Spleen (tissue), 11 donors: ENCODE measurements around the gene NEXMIF. TPM values are rescaled to one million over a fixed set of nuclear protein-coding genes. Genes with fewer than 3 reads are reported as not detected.

ENCODE experiments used
- DNase-seq: peaks from one replicate; pipeline ENCODE4 v3.0.0-alpha.2; 2020
- H3K27ac ChIP-seq, 8 donors: fragments of 200-600 bp; sonication (generic) in 7 of 8; 1 replicate in 4 of 8; 2 replicates in 4 of 8; pipeline versions ENCODE4 v1.5.0 to v1.8.0; 2016 to 2021; ENCODE audit warnings: inconsistent platforms in 4 of 8, mild to moderate bottlenecking in 4 of 8, moderate library complexity in 1 of 8
- H3K27me3 ChIP-seq, 7 donors: fragments of 200-600 bp; sonication (generic) in 6 of 7; replicated peaks in 1 of 7; 1 replicate in 4 of 7; 2 replicates in 3 of 7; pipeline versions ENCODE4 v1.5.0 to v1.8.0; 2016 to 2021; ENCODE audit warnings: inconsistent platforms in 3 of 7, mild to moderate bottlenecking in 1 of 7
- H3K36me3 ChIP-seq, 6 donors: fragments of 200-600 bp; sonication (generic) in 5 of 6; 1 replicate in 4 of 6; 2 replicates in 2 of 6; pipeline versions ENCODE4 v1.5.0 to v1.8.0; 2016 to 2021; ENCODE audit warnings: inconsistent platforms in 2 of 6
- H3K4me1 ChIP-seq, 6 donors: fragments of 200-600 bp; sonication (generic) in 5 of 6; 1 replicate in 3 of 6; 2 replicates in 3 of 6; pipeline versions ENCODE4 v1.5.0 to v1.8.0; 2016 to 2021; ENCODE audit warnings: inconsistent platforms in 3 of 6
- H3K4me3 ChIP-seq, 8 donors: fragments of 200-600 bp; sonication (generic) in 7 of 8; 1 replicate in 4 of 8; 2 replicates in 4 of 8; pipeline versions ENCODE4 v1.5.0 to v1.8.0; 2016 to 2021; ENCODE audit warnings: inconsistent platforms in 4 of 8, mild to moderate bottlenecking in 4 of 8, moderate library complexity in 2 of 8
- H3K9me3 ChIP-seq, 8 donors: fragments of 200-600 bp; sonication (generic) in 7 of 8; 1 replicate in 4 of 8; 2 replicates in 4 of 8; pipeline versions ENCODE4 v1.5.0 to v1.8.0; 2016 to 2021; ENCODE audit warnings: inconsistent platforms in 4 of 8
- POLR2A ChIP-seq, 3 donors: fragments of 450-650 bp; IDR thresholded peaks; one replicate each; pipeline ENCODE4 v1.5.1; 2017; ENCODE audit warnings: antibody characterized with exemption in 3 of 3, mild to moderate bottlenecking in 1 of 3
- POLR2AphosphoS5 ChIP-seq, 3 donors: sonication (generic); formaldehyde crosslinking; IDR thresholded peaks; one replicate each; pipeline ENCODE4 v1.5.1; 2017; ENCODE audit warnings: antibody characterized with exemption in 3 of 3
- WGBS, 5 donors: extraction: QIAGEN DNeasy Blood & Tissue Kit in 3 of 5; methylation state at CpG; one replicate each; pipeline versions ENCODE4 v1.1.5 to v1.1.7; 2013 to 2018; 5-methylcytosine and 5-hydroxymethylcytosine counted together
- intact Hi-C: fragments of 100-400 bp; cut with DNase I; formaldehyde crosslinking; loops from one replicate; pipeline ENCODE4 v1.15.0; 2023; ENCODE audit warnings: low total_unique reads
- polyA plus RNA-seq, 3 donors: library from polyadenylated mRNA; stranded (reverse); fragments of 200-250 nt; gene quantifications; one replicate each; pipeline ENCODE4 v1.2.1, GENCODE V29; 2013
- total RNA-seq, 7 donors: library from RNA; depleted of rRNA in 3 of 7; stranded (reverse); fragments of >200 nt in 3 of 7; fragmentation: NEBNext Ultra II Directional in 4 of 7; extraction: Animal tissue kit (Norgen Biotek cat#: 25700) in 4 of 7; gene quantifications; one replicate each; pipeline versions ENCODE4 v1.1.0 to v1.2.1, GENCODE V29; 2016 to 2021
- TF ChIP-seq, protein P1 (sequence below), 11 experiments: fragments of 200-600 bp in 7 of 11; fragments of 450-650 bp in 4 of 11; sonication (generic) in 4 of 11; IDR thresholded peaks in 8 of 11; conservative IDR thresholded peaks in 3 of 11; 1 replicate in 7 of 11; 2 replicates in 4 of 11; pipeline versions ENCODE4 v1.4.0 to v1.8.0; 2016 to 2021; ENCODE audit warnings: antibody characterized with exemption in 11 of 11, inconsistent platforms in 4 of 11, mild to moderate bottlenecking in 1 of 11
- donor health status: healthy with polysubstance abuse.
- donor health status: DM: no; HTN: no; CAD: no; lungs with moderate emphysema.
- donor health status: DM: no; HTN: no; CAD: no.
- donor health status: Bipolar disorder and iron deficiency.
- donor health status: healthy.
- donor health status: DM: no; HTN: no; CAD: no.
- donor health status: DM: yes; HTN: yes; CAD: no.

NEXMIF gene
- total and polyA plus RNA-seq, 10 donors = 0.05 to 1.3 (median 0.86) TPM

DNA sequence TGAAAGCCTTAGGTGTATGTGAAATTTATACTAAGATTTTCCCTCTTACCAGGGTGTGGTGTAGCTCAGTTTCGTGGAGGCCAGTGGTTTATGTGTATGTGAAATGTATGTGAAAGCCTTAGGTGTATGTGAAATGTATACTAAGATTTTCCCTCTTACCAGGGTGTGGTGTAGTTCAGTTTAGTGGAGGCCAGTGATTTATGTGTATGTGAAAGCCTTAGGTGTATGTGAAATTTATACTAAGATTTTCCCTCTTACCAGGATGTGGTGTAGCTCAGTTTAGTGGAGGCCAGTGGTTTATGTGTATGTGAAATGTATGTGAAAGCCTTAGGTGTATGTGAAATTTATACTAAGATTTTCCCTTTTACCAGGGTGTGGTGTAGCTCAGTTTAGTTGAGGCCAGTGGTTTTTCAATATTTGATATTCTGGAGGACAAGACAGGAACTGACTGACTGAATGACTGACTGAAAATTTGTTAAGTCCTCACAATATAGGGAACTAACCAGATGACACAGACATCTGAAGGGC, 143.7 kb downstream of the NEXMIF start:
- no peak for TF ChIP-seq POLR2AphosphoS5 (IDR thresholded peaks at IDR 0.05)
- TF ChIP-seq POLR2A (IDR thresholded peaks at IDR 0.05) = no peak
- TF ChIP-seq, protein P1, sequence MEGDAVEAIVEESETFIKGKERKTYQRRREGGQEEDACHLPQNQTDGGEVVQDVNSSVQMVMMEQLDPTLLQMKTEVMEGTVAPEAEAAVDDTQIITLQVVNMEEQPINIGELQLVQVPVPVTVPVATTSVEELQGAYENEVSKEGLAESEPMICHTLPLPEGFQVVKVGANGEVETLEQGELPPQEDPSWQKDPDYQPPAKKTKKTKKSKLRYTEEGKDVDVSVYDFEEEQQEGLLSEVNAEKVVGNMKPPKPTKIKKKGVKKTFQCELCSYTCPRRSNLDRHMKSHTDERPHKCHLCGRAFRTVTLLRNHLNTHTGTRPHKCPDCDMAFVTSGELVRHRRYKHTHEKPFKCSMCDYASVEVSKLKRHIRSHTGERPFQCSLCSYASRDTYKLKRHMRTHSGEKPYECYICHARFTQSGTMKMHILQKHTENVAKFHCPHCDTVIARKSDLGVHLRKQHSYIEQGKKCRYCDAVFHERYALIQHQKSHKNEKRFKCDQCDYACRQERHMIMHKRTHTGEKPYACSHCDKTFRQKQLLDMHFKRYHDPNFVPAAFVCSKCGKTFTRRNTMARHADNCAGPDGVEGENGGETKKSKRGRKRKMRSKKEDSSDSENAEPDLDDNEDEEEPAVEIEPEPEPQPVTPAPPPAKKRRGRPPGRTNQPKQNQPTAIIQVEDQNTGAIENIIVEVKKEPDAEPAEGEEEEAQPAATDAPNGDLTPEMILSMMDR (IDR thresholded peaks at IDR 0.05 in 8 of 11, conservative IDR thresholded peaks at IDR 0.05 in 3 of 11) = no peak
- H3K27ac ChIP-seq = no peak overlapping the region
- WGBS, 5 donors = 46 to 75% (median 56%) methylated on average over 1 of the region's 1 CpG
- no peaks in the 10 kb centered on the region for H3K27me3 ChIP-seq
- no peaks in the 10 kb centered on the region for H3K36me3 ChIP-seq
- H3K9me3 ChIP-seq = no peaks in the 10 kb centered on the region
- no peak overlapping the region for H3K4me3 ChIP-seq
- no peaks in the 10 kb centered on the region for H3K4me1 ChIP-seq
- DNase-seq = no peak
- intact Hi-C loops = no loop called here

DNA sequence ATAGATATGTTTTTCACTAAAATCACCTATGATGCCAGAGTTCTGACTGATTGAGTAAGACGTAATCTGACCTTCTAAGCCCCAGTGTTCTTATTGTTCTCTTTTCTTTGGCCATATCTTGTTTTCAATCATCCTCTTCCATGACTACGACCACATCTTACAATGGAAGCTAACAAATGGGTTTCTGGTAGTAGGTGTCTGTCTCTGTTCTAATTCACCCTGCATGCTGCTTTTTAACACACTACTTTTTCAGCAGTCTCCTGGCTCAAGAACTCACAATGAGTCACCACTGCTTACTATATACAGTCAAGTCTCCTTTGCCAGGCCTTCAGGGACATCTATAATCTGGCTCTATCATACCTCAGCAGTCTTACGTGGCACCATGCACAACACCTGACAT, 146.1 kb downstream of the NEXMIF start:
- no peak for DNase-seq
- TF ChIP-seq POLR2AphosphoS5 (IDR thresholded peaks at IDR 0.05) = no peak
- no peak for TF ChIP-seq POLR2A (IDR thresholded peaks at IDR 0.05)
- TF ChIP-seq, protein P1 (IDR thresholded peaks at IDR 0.05 in 8 of 11, conservative IDR thresholded peaks at IDR 0.05 in 3 of 11) = no peak
- Histone ChIP-seq H3K4me3 (no peak overlapping the region), H3K27ac (no peak overlapping the region), H3K4me1 (no peaks in the 10 kb centered on the region), H3K9me3 (no peaks in the 10 kb centered on the region), H3K36me3 (no peaks in the 10 kb centered on the region), H3K27me3 (no peaks in the 10 kb centered on the region)
- WGBS, 5 donors = 65 to 87% (median 83%) methylated on average over 3 of the region's 3 CpGs
- intact Hi-C loops = no loop called here

DNA sequence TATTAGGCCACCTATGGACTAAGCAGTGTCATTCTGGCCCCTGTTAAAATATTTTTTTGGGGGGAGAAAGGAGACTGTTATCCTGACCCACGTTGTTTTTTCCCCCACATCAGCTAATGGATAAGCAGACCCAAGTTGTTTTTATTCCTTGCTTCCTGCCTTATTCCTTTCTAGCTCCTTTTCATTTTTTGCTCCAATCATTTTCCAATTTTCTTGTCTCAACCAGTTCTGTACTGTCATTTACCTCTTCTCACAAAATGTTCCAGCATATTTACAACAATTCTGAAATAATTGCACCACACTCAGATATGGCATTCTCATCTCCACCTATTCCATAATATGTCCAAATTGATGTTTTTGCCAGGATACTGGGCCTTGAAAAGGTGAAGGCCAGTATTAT, 150.3 kb downstream of the NEXMIF start:
- no peak overlapping the region for H3K27ac ChIP-seq
- no peaks in the 10 kb centered on the region for H3K36me3 ChIP-seq
- TF ChIP-seq, protein P1 (IDR thresholded peaks at IDR 0.05 in 8 of 11, conservative IDR thresholded peaks at IDR 0.05 in 3 of 11) = no peak
- TF ChIP-seq POLR2AphosphoS5 (IDR thresholded peaks at IDR 0.05) (no peak), POLR2A (IDR thresholded peaks at IDR 0.05) (no peak)
- no peak overlapping the region for H3K4me3 ChIP-seq
- no peaks in the 10 kb centered on the region for H3K9me3 ChIP-seq
- intact Hi-C loops = no loop called here
- no peaks in the 10 kb centered on the region for H3K27me3 ChIP-seq
- WGBS, 5 donors = 22 to 88% (median 55%) methylated on average over 1 of the region's 1 CpG
- H3K4me1 ChIP-seq = no peaks in the 10 kb centered on the region
- DNase-seq = no peak

DNA sequence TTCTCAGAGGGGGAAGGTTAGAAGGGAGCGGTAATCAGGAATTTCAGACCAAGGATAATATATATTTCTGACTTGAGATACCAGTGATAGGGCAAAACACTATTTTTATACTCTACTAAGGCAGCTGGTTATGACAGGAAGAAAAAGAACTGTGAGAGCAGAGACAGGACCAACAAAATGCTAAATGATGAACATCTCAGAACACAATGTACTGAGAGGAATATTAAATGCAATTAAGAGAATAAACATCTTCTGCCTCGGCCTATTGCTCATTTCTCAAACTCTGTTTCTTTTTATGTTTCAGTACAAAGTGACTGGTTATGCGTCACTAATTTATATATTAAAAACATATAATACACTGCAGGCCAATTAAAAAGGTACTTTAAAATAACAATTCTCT, 188.8 kb downstream of the NEXMIF start:
- intact Hi-C loops = no loop called here
- no peaks in the 10 kb centered on the region for H3K36me3 ChIP-seq
- no peaks in the 10 kb centered on the region for H3K9me3 ChIP-seq
- 79 to 97% (median 87%) methylated on average over 3 of the region's 3 CpGs for WGBS, 5 donors
- H3K27ac ChIP-seq = no peak overlapping the region
- no peaks in the 10 kb centered on the region for H3K27me3 ChIP-seq
- no peak overlapping the region for H3K4me3 ChIP-seq
- DNase-seq = no peak
- no peaks in the 10 kb centered on the region for H3K4me1 ChIP-seq
- no peak for TF ChIP-seq POLR2AphosphoS5 (IDR thresholded peaks at IDR 0.05)
- TF ChIP-seq, protein P1 (IDR thresholded peaks at IDR 0.05 in 8 of 11, conservative IDR thresholded peaks at IDR 0.05 in 3 of 11) = no peak
- no peak for TF ChIP-seq POLR2A (IDR thresholded peaks at IDR 0.05)
